HepG2 (cell line): ENCODE results near the gene SLC4A8. TPM values are rescaled to one million over a fixed set of nuclear protein-coding genes. Genes with fewer than 3 reads are reported as not detected.

Experiments
- ATAC-seq: fragments of 200-7000 bp; cut with Tn5 transposase; 3 replicates; pipeline ENCODE4 v1.9.1; 2020; ENCODE audit warnings: mild to moderate bottlenecking, moderate library complexity
- BruUV-seq: library from RNA; stranded (reverse); fragments of 400-500 nt; replicated peaks from 2 replicates; lab custom pipeline; 2021; lab: Mats Ljungman, UMichigan
- CTCF ChIA-PET: fragments of 300-600 bp; formaldehyde crosslinking; extraction: SDS; loops from one replicate; lab custom pipeline; 2021; ENCODE audit warnings: low total read pairs, inconsistent platforms, low intra/inter-chr PET ratio; lab: Yijun Ruan, JAX
- POLR2A ChIA-PET: fragments of 350-600 bp; sonication (Branson Sonifier 250); formaldehyde crosslinking; loops from one replicate; lab custom pipeline; 2020; ENCODE audit warnings: antibody characterized with exemption, inconsistent platforms; lab: Yijun Ruan, JAX
- DNase-seq: peaks from one replicate; pipeline ENCODE4 v3.0.0-alpha.2; 2015; ENCODE audit warnings: low spot score
- FAIRE-seq: peaks from 3 replicates; lab custom pipeline; 2011; peaks lifted over from hg19 to GRCh38; lab: Jason Lieb, UNC
- H2AFZ ChIP-seq: one replicate; pipeline ENCODE4 v1.6.1; 2011; ENCODE audit warnings: low read length, inconsistent platforms
- H3K27ac ChIP-seq: fragments of 300-600 bp; 3 replicates; pipeline ENCODE4 v1.8.0; 2011; ENCODE audit warnings: mixed run types, mild to moderate bottlenecking, mixed read lengths, low read length, inconsistent platforms; ENCODE audit not compliant: insufficient read depth; ENCODE audit errors: extremely low read length
- H3K27me3 ChIP-seq, 2 experiments: fragments of 200-600 bp in 1 of 2; 2 replicates in 1 of 2; 3 replicates in 1 of 2; pipeline versions ENCODE4 v1.6.0 to v1.8.0; 2011; ENCODE audit warnings: low read length in 2 of 2, mild to moderate bottlenecking in 2 of 2, moderate library complexity in 2 of 2, inconsistent platforms in 1 of 2; ENCODE audit not compliant: insufficient read depth in 2 of 2, control insufficient read depth in 1 of 2
- H3K36me3 ChIP-seq, 2 experiments: fragments of 200-600 bp in 1 of 2; replicated peaks in 1 of 2; 2 replicates in 1 of 2; 3 replicates in 1 of 2; pipeline versions ENCODE4 v1.5.1 to v1.8.0; 2011; ENCODE audit warnings: low read length in 2 of 2, inconsistent platforms in 1 of 2; ENCODE audit not compliant: insufficient read depth in 2 of 2, control insufficient read depth in 1 of 2
- H3K4me1 ChIP-seq: 2 replicates; pipeline ENCODE4 v1.5.1; 2012; ENCODE audit warnings: low read length, inconsistent platforms; ENCODE audit not compliant: insufficient read depth
- H3K4me2 ChIP-seq: 2 replicates; pipeline ENCODE4 v1.6.0; 2011; ENCODE audit warnings: low read depth, low read length, inconsistent platforms
- H3K4me3 ChIP-seq, 3 experiments: fragments of 200-600 bp in 1 of 3; sonication (generic), shearing (Covaris generic) in 1 of 3; replicated peaks in 1 of 3; 2 replicates each; pipeline ENCODE4 v1.5.1; 2011 to 2016; ENCODE audit warnings: low read length in 3 of 3, inconsistent platforms in 2 of 3, low read depth in 2 of 3, mild to moderate bottlenecking in 2 of 3, control low read depth in 1 of 3, mixed read lengths in 1 of 3; ENCODE audit not compliant: insufficient read depth in 1 of 3
- H3K79me2 ChIP-seq: one replicate; pipeline ENCODE4 v1.6.1; 2011; ENCODE audit warnings: low read length, inconsistent platforms; ENCODE audit not compliant: insufficient read depth
- H3K9ac ChIP-seq: 2 replicates; pipeline ENCODE4 v1.6.0; 2011; ENCODE audit warnings: mild to moderate bottlenecking, low read depth, low read length, inconsistent platforms; ENCODE audit not compliant: insufficient read depth
- H3K9me3 ChIP-seq: 2 replicates; pipeline ENCODE4 v1.5.1; 2012; ENCODE audit warnings: mild to moderate bottlenecking, low read length
- H4K20me1 ChIP-seq: 2 replicates; pipeline ENCODE4 v1.6.0; 2011; ENCODE audit warnings: inconsistent platforms, mild to moderate bottlenecking, low read length, moderate library complexity; ENCODE audit not compliant: insufficient read depth
- EED ChIP-seq: sonication (generic); formaldehyde crosslinking; IDR thresholded peaks from 2 replicates; pipeline ENCODE4 v1.5.0; 2020; ENCODE audit warnings: mild to moderate bottlenecking, missing genetic modification reagents
- ELF3 ChIP-seq: IDR thresholded peaks from 2 replicates; pipeline ENCODE4 v1.6.1; 2016; ENCODE audit warnings: missing genetic modification reagents, missing compliant biosample characterization
- GTF3A ChIP-seq: sonication (generic); formaldehyde crosslinking; conservative IDR thresholded peaks from 2 replicates; pipeline ENCODE4 v1.4.0; 2020; ENCODE audit warnings: mild to moderate bottlenecking, missing genetic modification reagents
- KAT2B ChIP-seq: fragments of 150-350 bp; IDR thresholded peaks from 2 replicates; pipeline ENCODE4 v1.6.1; 2014; ENCODE audit warnings: low read depth, low read length, borderline replicate concordance
- KDM5B ChIP-seq: sonication (generic); formaldehyde crosslinking; IDR thresholded peaks from 2 replicates; pipeline ENCODE4 v1.4.0; 2020; ENCODE audit warnings: missing genetic modification reagents, mild to moderate bottlenecking, borderline replicate concordance
- MIER2 ChIP-seq: IDR thresholded peaks from 2 replicates; pipeline ENCODE4 v1.6.1; 2016; ENCODE audit warnings: missing biosample characterization, missing genetic modification reagents
- SMARCE1 ChIP-seq: fragments of 450-650 bp; IDR thresholded peaks from 2 replicates; pipeline ENCODE4 v1.6.1; 2017; ENCODE audit warnings: borderline replicate concordance
- ZNF431 ChIP-seq: sonication (generic); formaldehyde crosslinking; IDR thresholded peaks from 2 replicates; pipeline ENCODE4 v1.9.0; 2022; ENCODE audit warnings: missing genetic modification reagents, low read depth, mild to moderate bottlenecking, borderline replicate concordance
- ZNF432 ChIP-seq: sonication (generic); formaldehyde crosslinking; IDR thresholded peaks from 2 replicates; pipeline ENCODE4 v1.5.0; 2020; ENCODE audit warnings: missing genetic modification reagents, mild to moderate bottlenecking, borderline replicate concordance
- ZNF598 ChIP-seq: sonication (generic); formaldehyde crosslinking; IDR thresholded peaks from 2 replicates; pipeline ENCODE4 v1.5.1; 2020; ENCODE audit warnings: mild to moderate bottlenecking, missing genetic modification reagents, borderline replicate concordance
- ZNF724P ChIP-seq: sonication (generic); formaldehyde crosslinking; IDR thresholded peaks from 2 replicates; pipeline ENCODE4 v1.8.0; 2022; ENCODE audit warnings: missing genetic modification reagents, borderline replicate concordance
- ZNF792 ChIP-seq: IDR thresholded peaks from 2 replicates; pipeline ENCODE4 v1.6.1; 2016
- WGBS: methylation state at CpG from one replicate; pipeline ENCODE4 v1.1.6; 2017; ENCODE audit warnings: low lambda C conversion rate; 5-methylcytosine and 5-hydroxymethylcytosine counted together
- in situ Hi-C: cut with HindIII; loops from 2 replicates; pipeline ENCODE4 v1.10.0; 2017; ENCODE audit warnings: low pct_unique_long_range_greater_than_20kb; ENCODE audit not compliant: extremely low pct_ligation_motif_present
- intact Hi-C: fragments of 100-400 bp; cut with micrococcal nuclease; formaldehyde crosslinking; loops from one replicate; pipeline ENCODE4 v1.10.0; 2022; ENCODE audit not compliant: unreplicated experiment
- polyA plus RNA-seq, 8 experiments: library from polyadenylated mRNA; depleted of rRNA in 3 of 8; stranded (reverse) in 7 of 8; unstranded in 1 of 8; fragments of >200 nt; fragmentation: Illumina TruSeq in 4 of 8; extraction: Trizol in 4 of 8; gene quantifications; 2 replicates each; pipeline versions ENCODE4 v1.2.1 to v1.2.3, GENCODE V29; 2011 to 2016; ENCODE audit warnings: low read depth in 4 of 8, missing spikeins in 1 of 8, mixed read lengths in 1 of 8; ENCODE audit not compliant: insufficient read depth in 1 of 8
- total RNA-seq, 5 experiments: library from RNA; depleted of rRNA; stranded (reverse); fragments of >200 nt; fragmentation: Illumina TruSeq; extraction: Trizol; gene quantifications; 2 replicates each; pipeline ENCODE4 v1.2.3, GENCODE V29; 2016; ENCODE audit warnings: low read depth in 1 of 5
- TF ChIP-seq, protein P1 (sequence below): sonication (generic); formaldehyde crosslinking; IDR thresholded peaks from 2 replicates; pipeline ENCODE4 v1.4.0; 2020; ENCODE audit warnings: missing genetic modification reagents, borderline replicate concordance
- TF ChIP-seq, protein P2 (sequence below): sonication (generic); formaldehyde crosslinking; IDR thresholded peaks from 2 replicates; pipeline ENCODE4 v1.5.0; 2020; ENCODE audit warnings: missing genetic modification reagents
- TF ChIP-seq, protein P3 (sequence below): sonication (generic); formaldehyde crosslinking; IDR thresholded peaks from 2 replicates; pipeline ENCODE4 v1.4.0; 2020; ENCODE audit warnings: missing genetic modification reagents
- TF ChIP-seq, protein P4 (sequence below): sonication (generic); formaldehyde crosslinking; IDR thresholded peaks from 2 replicates; pipeline ENCODE4 v1.4.0; 2020; ENCODE audit warnings: missing genetic modification reagents, low read depth, mild to moderate bottlenecking, borderline replicate concordance

SLC4A8 gene
- total and polyA plus RNA-seq, 2 of the 13 experiments (the other 11 are each of a cell fraction or from before 2014, with no cell fraction given): under 0.01 to 0.07 TPM

DNA sequence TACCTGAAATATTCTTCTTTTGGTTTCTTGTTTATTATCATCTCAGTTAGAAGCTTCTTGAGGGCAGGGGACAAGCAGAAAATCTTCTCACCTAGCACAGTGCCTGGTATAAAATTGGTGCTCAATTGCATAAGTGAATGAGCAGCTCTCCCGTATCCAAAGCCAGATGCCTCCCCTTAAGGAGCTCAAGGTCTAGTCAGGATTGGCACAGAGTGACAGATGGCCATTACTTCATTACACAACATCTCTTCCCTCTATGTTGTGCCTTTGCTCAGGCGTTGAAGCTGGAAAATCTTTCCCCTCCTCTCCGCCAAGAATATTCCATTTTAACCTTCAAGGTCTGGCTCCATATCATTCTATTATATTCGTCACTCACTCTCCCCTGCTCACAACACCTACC, 3.6 kb downstream of the SLC4A8 start:
- no peaks in the 10 kb centered on the region for H3K36me3 ChIP-seq
- H3K4me1 ChIP-seq: peaks cover 9% of the 10 kb centered on the region; the same call in 1 of the 2 replicates
- no peak overlapping the region for H2AFZ ChIP-seq
- no peak overlapping the region for H3K4me3 ChIP-seq
- TF ChIP-seq, protein P1, sequence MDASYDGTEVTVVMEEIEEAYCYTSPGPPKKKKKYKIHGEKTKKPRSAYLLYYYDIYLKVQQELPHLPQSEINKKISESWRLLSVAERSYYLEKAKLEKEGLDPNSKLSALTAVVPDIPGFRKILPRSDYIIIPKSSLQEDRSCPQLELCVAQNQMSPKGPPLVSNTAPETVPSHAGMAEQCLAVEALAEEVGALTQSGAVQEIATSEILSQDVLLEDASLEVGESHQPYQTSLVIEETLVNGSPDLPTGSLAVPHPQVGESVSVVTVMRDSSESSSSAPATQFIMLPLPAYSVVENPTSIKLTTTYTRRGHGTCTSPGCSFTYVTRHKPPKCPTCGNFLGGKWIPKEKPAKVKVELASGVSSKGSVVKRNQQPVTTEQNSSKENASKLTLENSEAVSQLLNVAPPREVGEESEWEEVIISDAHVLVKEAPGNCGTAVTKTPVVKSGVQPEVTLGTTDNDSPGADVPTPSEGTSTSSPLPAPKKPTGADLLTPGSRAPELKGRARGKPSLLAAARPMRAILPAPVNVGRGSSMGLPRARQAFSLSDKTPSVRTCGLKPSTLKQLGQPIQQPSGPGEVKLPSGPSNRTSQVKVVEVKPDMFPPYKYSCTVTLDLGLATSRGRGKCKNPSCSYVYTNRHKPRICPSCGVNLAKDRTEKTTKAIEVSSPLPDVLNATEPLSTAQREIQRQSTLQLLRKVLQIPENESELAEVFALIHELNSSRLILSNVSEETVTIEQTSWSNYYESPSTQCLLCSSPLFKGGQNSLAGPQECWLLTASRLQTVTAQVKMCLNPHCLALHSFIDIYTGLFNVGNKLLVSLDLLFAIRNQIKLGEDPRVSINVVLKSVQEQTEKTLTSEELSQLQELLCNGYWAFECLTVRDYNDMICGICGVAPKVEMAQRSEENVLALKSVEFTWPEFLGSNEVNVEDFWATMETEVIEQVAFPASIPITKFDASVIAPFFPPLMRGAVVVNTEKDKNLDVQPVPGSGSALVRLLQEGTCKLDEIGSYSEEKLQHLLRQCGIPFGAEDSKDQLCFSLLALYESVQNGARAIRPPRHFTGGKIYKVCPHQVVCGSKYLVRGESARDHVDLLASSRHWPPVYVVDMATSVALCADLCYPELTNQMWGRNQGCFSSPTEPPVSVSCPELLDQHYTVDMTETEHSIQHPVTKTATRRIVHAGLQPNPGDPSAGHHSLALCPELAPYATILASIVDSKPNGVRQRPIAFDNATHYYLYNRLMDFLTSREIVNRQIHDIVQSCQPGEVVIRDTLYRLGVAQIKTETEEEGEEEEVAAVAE (CRISPR knock-in tag): no peak
- TF ChIP-seq KAT2B: no peak
- no peak for TF ChIP-seq ZNF792
- no peak for TF ChIP-seq ZNF431
- no peak for TF ChIP-seq ZNF432
- no peak for TF ChIP-seq EED (CRISPR knock-in tag)
- no peak for TF ChIP-seq ZNF598
- TF ChIP-seq, protein P2, sequence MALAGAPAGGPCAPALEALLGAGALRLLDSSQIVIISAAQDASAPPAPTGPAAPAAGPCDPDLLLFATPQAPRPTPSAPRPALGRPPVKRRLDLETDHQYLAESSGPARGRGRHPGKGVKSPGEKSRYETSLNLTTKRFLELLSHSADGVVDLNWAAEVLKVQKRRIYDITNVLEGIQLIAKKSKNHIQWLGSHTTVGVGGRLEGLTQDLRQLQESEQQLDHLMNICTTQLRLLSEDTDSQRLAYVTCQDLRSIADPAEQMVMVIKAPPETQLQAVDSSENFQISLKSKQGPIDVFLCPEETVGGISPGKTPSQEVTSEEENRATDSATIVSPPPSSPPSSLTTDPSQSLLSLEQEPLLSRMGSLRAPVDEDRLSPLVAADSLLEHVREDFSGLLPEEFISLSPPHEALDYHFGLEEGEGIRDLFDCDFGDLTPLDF (CRISPR knock-in tag): no peak
- TF ChIP-seq GTF3A (CRISPR knock-in tag): no peak
- TF ChIP-seq ZNF724P (CRISPR knock-in tag): no peak
- TF ChIP-seq KDM5B: no peak
- no peak for TF ChIP-seq MIER2 (CRISPR knock-in tag)
- TF ChIP-seq SMARCE1: no peak
- TF ChIP-seq, protein P3, sequence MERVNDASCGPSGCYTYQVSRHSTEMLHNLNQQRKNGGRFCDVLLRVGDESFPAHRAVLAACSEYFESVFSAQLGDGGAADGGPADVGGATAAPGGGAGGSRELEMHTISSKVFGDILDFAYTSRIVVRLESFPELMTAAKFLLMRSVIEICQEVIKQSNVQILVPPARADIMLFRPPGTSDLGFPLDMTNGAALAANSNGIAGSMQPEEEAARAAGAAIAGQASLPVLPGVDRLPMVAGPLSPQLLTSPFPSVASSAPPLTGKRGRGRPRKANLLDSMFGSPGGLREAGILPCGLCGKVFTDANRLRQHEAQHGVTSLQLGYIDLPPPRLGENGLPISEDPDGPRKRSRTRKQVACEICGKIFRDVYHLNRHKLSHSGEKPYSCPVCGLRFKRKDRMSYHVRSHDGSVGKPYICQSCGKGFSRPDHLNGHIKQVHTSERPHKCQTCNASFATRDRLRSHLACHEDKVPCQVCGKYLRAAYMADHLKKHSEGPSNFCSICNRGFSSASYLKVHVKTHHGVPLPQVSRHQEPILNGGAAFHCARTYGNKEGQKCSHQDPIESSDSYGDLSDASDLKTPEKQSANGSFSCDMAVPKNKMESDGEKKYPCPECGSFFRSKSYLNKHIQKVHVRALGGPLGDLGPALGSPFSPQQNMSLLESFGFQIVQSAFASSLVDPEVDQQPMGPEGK (CRISPR knock-in tag): no peak
- TF ChIP-seq ELF3 (CRISPR knock-in tag): no peak
- TF ChIP-seq, protein P4, sequence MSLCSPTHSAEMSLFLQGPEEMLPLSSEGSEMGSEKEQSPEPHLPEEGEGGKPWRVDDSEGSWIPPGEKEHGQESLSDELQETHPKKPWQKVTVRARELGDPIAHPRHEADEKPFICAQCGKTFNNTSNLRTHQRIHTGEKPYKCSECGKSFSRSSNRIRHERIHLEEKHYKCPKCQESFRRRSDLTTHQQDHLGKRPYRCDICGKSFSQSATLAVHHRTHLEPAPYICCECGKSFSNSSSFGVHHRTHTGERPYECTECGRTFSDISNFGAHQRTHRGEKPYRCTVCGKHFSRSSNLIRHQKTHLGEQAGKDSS: no peak
- DNase-seq: no peak
- 15% methylated on average over 4 of the region's 4 CpGs for WGBS
- H3K4me2 ChIP-seq: no peak overlapping the region
- no peaks in the 10 kb centered on the region for H4K20me1 ChIP-seq
- H3K79me2 ChIP-seq: no peaks in the 10 kb centered on the region
- peaks cover 0 to 8% of the 10 kb centered on the region in 2 experiments; a peak in 3 of 5 replicates for H3K27me3 ChIP-seq
- BruUV-seq: no TSS peak
- ChIA-PET CTCF (no interaction called here), POLR2A (no interaction called here)
- intact Hi-C loops: no loop called here
- H3K9ac ChIP-seq: no peak overlapping the region
- no peak for FAIRE-seq
- in situ Hi-C loops: no loop called here
- H3K27ac ChIP-seq: no peak overlapping the region
- H3K9me3 ChIP-seq: no peaks in the 10 kb centered on the region
- no peak for ATAC-seq
